Heart right ventricle (tissue), 16 donors: ENCODE measurements around the gene TRABD2A. TPM values are rescaled to one million over a fixed set of nuclear protein-coding genes. Genes with fewer than 3 reads are reported as not detected.
"Not testable (repeated sequence)": the region's sequence is repeated elsewhere in the genome, so short reads cannot be mapped to it uniquely, and the experiment has no call there.

Source experiments
- ATAC-seq, 8 donors: fragments of 200-7000 bp; cut with Tn5 transposase; one replicate each; pipeline ENCODE4 v1.9.1; 2020; ENCODE audit warnings: mild to moderate bottlenecking in 8 of 8, moderate library complexity in 8 of 8, moderate number of reproducible peaks in 1 of 8
- DNase-seq, 2 donors: peaks; one replicate each; pipeline ENCODE4 v3.0.0-alpha.2; 2020
- H3K27ac ChIP-seq, 10 donors: fragments of 200-600 bp; sonication (generic) in 2 of 10; one replicate each; pipeline versions ENCODE4 v1.5.0 to v1.8.0; 2020 to 2022; ENCODE audit warnings: mild to moderate bottlenecking in 3 of 10
- H3K27me3 ChIP-seq, 7 donors: fragments of 200-600 bp; one replicate each; pipeline ENCODE4 v1.8.0; 2021 to 2022; ENCODE audit warnings: mild to moderate bottlenecking in 2 of 7
- H3K36me3 ChIP-seq, 9 donors: fragments of 200-600 bp; sonication (generic) in 1 of 9; one replicate each; pipeline versions ENCODE4 v1.5.0 to v1.8.0; 2020 to 2022; ENCODE audit warnings: mild to moderate bottlenecking in 2 of 9
- H3K4me1 ChIP-seq, 9 donors: fragments of 200-600 bp; sonication (generic) in 1 of 9; one replicate each; pipeline versions ENCODE4 v1.5.0 to v1.8.0; 2020 to 2022; ENCODE audit warnings: mild to moderate bottlenecking in 4 of 9
- H3K4me3 ChIP-seq, 10 donors: fragments of 200-600 bp; sonication (generic) in 2 of 10; one replicate each; pipeline versions ENCODE4 v1.5.0 to v1.8.0; 2020 to 2022; ENCODE audit warnings: mild to moderate bottlenecking in 7 of 10, moderate library complexity in 2 of 10
- H3K9me3 ChIP-seq, 11 donors: fragments of 200-600 bp in 10 of 11; sonication (generic) in 2 of 11; one replicate each; pipeline versions ENCODE4 v1.5.0 to v1.8.0; 2013 to 2022; ENCODE audit warnings: mild to moderate bottlenecking in 2 of 11, control low read depth in 1 of 11, moderate library complexity in 1 of 11
- CTCF ChIP-seq, 9 donors: fragments of 200-600 bp; sonication (generic) in 2 of 9; IDR thresholded peaks; one replicate each; pipeline versions ENCODE4 v1.5.0 to v1.8.0; 2021 to 2022; ENCODE audit warnings: antibody characterized with exemption in 9 of 9, mild to moderate bottlenecking in 5 of 9, moderate library complexity in 1 of 9
- WGBS, 2 donors: extraction: QIAGEN DNeasy Blood & Tissue Kit; methylation state at CpG; one replicate each; pipeline ENCODE4 v1.1.7; 2013; ENCODE audit warnings: inconsistent platforms in 1 of 2; 5-methylcytosine and 5-hydroxymethylcytosine counted together
- intact Hi-C, 10 donors: fragments of 100-400 bp; cut with DNase I; formaldehyde crosslinking; loops; one replicate each; pipeline versions ENCODE4 v1.11.1 to v1.14.2; 2022
- polyA plus RNA-seq, 2 donors: library from polyadenylated mRNA; stranded (reverse); fragments of 200-250 nt; gene quantifications; one replicate each; pipeline ENCODE4 v1.2.3, GENCODE V29; 2013
- total RNA-seq, 10 donors: library from RNA; stranded (reverse); fragmentation: NEBNext Ultra II Directional in 3 of 10; extraction: Animal tissue kit (Norgen Biotek cat#: 25700) in 3 of 10; gene quantifications; one replicate each; pipeline versions ENCODE4 v1.2.1 to v1.2.4, GENCODE V29; 2021 to 2023
- donor health status: Arrhythmogenic right ventricular cardiomyopathy.
- donor health status: ischemic (EF 13 %, LVEDD 7.1; RV severe dilation, severe dysfunction).
- donor health status: healthy with polysubstance abuse.
- donor health status: DM: no; HTN: yes; CAD: no.
- donor health status: DM: no; HTN: no; CAD: no.
- donor health status: ischemic (EF 25% LVEDD 6.9; RV normal size, moderate dysfunction).
- donor health status: ischemic (EF 25% LVEDD 5.7; RV mildly dilated, moderate dysfunction).
- donor health status: healthy.
- donor health status: DM: yes; HTN: yes; CAD: no.
- donor health status: Ischemic cardiomyopathy.
- donor health status: ischemic (EF 35%, LVEDD 5.7; RV mildly dilated, moderate dysfunction).
- donor health status: nonischemic (EF 11% LVEDD 7.7; RV severe dilation, severe dysfunction).
- donor health status: DM: yes; HTN: yes; CAD: no.
- donor health status: PGD.
- donor health status: ischemic (EF 29% LVEDD 5.4; RV normal size, mild dysfunction).
- donor health status: nonischemic (EF 23%, LVEDD 6.1; RV moderate dilation, normal function).

The TRABD2A gene
- total and polyA plus RNA-seq, 12 donors = 0.34 to 2.0 (median 0.68) TPM

DNA sequence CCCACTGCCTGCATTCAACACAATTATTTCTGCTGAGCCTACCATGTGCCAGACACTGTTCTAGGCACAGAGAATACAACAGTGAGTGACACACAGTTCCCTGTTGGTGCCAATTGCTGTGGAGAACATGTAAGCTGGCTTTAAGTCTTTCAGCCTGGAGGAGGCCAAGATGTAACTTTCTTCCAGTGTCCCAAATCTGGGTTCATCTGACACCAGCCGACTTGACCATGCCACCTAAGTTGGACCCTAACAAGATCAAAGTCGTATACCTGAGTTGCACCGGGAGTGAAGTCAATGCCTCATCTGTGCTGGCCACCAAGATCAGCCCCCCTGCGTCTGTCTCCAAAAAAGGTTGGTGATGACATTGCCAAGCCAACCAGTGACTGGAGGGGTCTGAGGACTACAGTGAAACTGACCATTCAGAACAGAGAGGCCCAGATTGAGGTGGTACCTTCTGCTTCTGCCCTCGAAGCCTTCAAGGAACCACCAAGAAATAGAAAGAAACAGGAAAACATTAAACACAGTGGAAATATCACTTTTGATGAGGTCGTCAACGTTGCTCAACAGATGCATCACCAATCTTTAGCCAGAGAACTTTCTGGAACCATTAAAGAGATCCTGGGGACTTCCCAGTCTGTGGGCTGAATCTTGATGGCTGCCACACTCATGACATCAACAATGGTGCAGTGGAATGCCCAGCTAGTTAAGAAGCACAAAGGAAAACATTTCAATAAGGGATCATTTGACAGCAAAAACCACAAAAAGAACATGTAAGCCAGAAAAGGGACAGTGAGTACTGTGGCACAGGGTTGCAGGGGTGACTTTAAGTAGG is 6.3 kb downstream of the TRABD2A start:
- Histone ChIP-seq H3K4me3 (no peak overlapping the region), H3K4me1 (peaks cover 0 to 4% (median 2%) of the 10 kb centered on the region in 9 donors), H3K36me3 (no peaks in the 10 kb centered on the region), H3K9me3 (no peaks in the 10 kb centered on the region), H3K27me3 (peaks cover 0 to 21% (median 10%) of the 10 kb centered on the region in 7 donors), H3K27ac (no peak overlapping the region)
- TF ChIP-seq CTCF (IDR thresholded peaks at IDR 0.05) = no peak
- intact Hi-C loops = loop anchor here in 2 of 10 donors (5.0 kb wide), 2 partner anchors 377 to 382 kb away; no protein-coding TSS in a partner anchor
- ATAC-seq (no peak), DNase-seq (no peak)
- 87 to 88% methylated on average over 7 of the region's 7 CpGs for WGBS, 2 donors

DNA sequence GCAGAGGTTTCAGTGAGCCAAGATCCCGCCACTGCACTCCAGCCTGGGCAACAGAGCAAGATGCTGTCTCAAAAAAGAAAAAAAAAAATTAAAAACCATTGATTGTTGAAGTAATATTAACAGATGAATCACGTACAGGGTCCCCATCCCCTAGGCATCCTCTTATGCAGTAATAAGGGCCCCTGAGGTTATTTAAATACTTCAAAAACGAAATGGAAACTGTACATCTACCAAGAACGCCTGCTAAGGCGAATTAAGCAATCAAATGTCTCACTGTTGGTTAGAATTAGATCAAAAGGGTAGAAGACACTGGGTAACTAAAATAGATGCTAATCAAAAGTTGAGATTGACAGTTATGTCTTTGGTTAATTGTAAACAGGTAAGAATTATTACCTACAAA is 7.5 kb downstream of the TRABD2A start:
- DNase-seq = no peak
- H3K9me3 ChIP-seq = no peaks in the 10 kb centered on the region
- 88 to 90% methylated on average over 5 of the region's 5 CpGs for WGBS, 2 donors
- H3K4me3 ChIP-seq = no peak overlapping the region
- no peaks in the 10 kb centered on the region for H3K4me1 ChIP-seq
- no peak for ATAC-seq
- no peak overlapping the region for H3K27ac ChIP-seq
- intact Hi-C loops = loop anchor here in 1 of 10 donors (5.0 kb wide), 1 partner anchor 376 kb away; no protein-coding TSS in a partner anchor
- peaks cover 0 to 9% (median 0%) of the 10 kb centered on the region in 7 donors for H3K27me3 ChIP-seq
- TF ChIP-seq CTCF (IDR thresholded peaks at IDR 0.05) = no peak
- H3K36me3 ChIP-seq = no peaks in the 10 kb centered on the region

DNA sequence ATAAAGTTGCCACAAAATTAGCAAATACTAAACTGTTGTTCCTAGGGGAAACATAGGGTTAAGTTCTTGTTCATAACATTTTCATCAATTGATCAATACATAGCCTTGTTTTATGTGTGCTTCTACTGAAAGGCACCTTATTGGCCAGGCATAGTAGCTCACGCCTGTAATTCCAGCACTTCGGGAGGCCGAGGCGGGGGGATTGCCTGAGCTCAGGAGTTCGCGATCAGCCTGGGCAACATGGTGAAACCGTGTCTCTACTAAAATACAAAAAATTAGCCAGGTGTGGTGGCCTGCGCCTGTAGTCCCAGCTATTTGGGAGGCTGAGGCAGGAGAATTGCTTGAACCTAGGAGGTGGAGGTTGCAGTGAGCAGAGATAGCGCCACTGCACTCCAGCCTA is 8.2 kb downstream of the TRABD2A start:
- WGBS, 2 donors = 94 to 96% methylated on average over 9 of the region's 9 CpGs
- H3K27me3 ChIP-seq, H3K36me3 ChIP-seq, DNase-seq, H3K9me3 ChIP-seq, H3K27ac ChIP-seq, H3K4me3 ChIP-seq, H3K4me1 ChIP-seq, ATAC-seq: not testable (repeated sequence)
- intact Hi-C loops = loop anchor here in 1 of 10 donors (5.0 kb wide), 1 partner anchor 375 kb away; no protein-coding TSS in a partner anchor

GRCh38 chr2:84870306-84870705 is 10.6 kb downstream of the TRABD2A start:
- Histone ChIP-seq H3K4me1 (no peaks in the 10 kb centered on the region), H3K9me3 (no peaks in the 10 kb centered on the region), H3K27ac (no peak overlapping the region), H3K4me3 (no peak overlapping the region), H3K36me3 (no peaks in the 10 kb centered on the region), H3K27me3 (no peaks in the 10 kb centered on the region)
- ATAC-seq = no peak
- 82 to 84% methylated on average over 11 of the region's 11 CpGs for WGBS, 2 donors
- TF ChIP-seq CTCF (IDR thresholded peaks at IDR 0.05) = no peak
- no peak for DNase-seq
- intact Hi-C loops = loop anchor here in 1 of 10 donors (5.0 kb wide), 1 partner anchor 373 kb away; no protein-coding TSS in a partner anchor

DNA sequence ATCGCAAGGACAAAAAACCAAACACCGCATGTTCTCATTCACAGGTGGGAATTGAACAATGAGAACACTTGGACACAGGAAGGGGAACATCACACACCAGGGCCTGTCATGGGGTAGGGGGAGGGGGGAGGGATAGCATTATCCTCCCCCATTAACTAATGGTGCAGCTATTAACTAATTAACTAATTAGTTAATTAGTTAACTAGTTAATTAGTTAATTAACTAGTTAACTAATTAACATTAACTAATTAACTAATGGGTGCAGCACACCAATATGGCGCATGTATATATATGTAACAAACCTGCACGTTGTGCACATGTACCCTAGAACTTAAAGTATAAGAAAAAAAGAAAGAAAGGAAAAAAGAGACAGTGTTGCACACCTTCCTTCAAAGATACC is 12.6 kb downstream of the TRABD2A start:
- not testable (repeated sequence) for H3K9me3 ChIP-seq, H3K4me3 ChIP-seq, H3K27me3 ChIP-seq, H3K4me1 ChIP-seq, DNase-seq, H3K36me3 ChIP-seq, H3K27ac ChIP-seq, ATAC-seq
- intact Hi-C loops = loop anchor here in 3 of 10 donors (5.0 kb wide), 1 partner anchor 371 kb away; no protein-coding TSS in a partner anchor
- 94 to 95% methylated on average over 2 of the region's 4 CpGs for WGBS, 2 donors
